Measurements from ENCODE around the gene EVPLL. TPM values are rescaled to one million over a fixed set of nuclear protein-coding genes. Genes with fewer than 3 reads are reported as not detected.
A peak's percentile ranks its signal among the peaks of the same experiment; 100 is the strongest.
"Not testable (repeated sequence)": the region's sequence is repeated elsewhere in the genome, so short reads cannot be mapped to it uniquely, and the experiment has no call there.

The EVPLL gene
- total RNA-seq, 2 experiments from 2014 or later: not detected

- CTCF ChIA-PET (ENCODE audit: unreplicated experiment); POLR2A ChIA-PET; H3K9me3 ChIP-seq (ENCODE audit: low read length); H4K20me1 ChIP-seq (ENCODE audit: insufficient read depth, low read length); H3K36me3 ChIP-seq (ENCODE audit: insufficient read depth, low read length); intact Hi-C loops (cut with micrococcal nuclease; ENCODE audit: unreplicated experiment); H3K79me2 ChIP-seq (ENCODE audit: insufficient read depth, low read depth, low read length); H3K9me2 ChIP-seq (ENCODE audit: insufficient read depth, low read length): not testable (repeated sequence)
- peak; percentile 31 for DNase-seq (ENCODE audit: low spot score)
- Histone ChIP-seq H3K4me3 (ENCODE audit: low read depth, low read length, poor library complexity, severe bottlenecking) (peak overlapping the region; percentile 82), H3K27ac (ENCODE audit: low read depth, low read length, poor library complexity, severe bottlenecking) (peak overlapping the region; percentile 79), H2AFZ (ENCODE audit: low read length) (peak overlapping the region; percentile 64; the same call in 1 of the 2 replicates), H3K4me1 (ENCODE audit: insufficient read depth, low read length, poor library complexity, severe bottlenecking) (peaks cover 16% of the 10 kb centered on the region), H3K4me2 (ENCODE audit: low read length) (peak overlapping the region; percentile 64)
- BruUV-seq (replicated peaks): TSS peak; percentile 65
Measured at GRCh38 chr17:18411377-18411864, 33.8 kb downstream of the EVPLL start.

- peak overlapping the region; percentile 82 for H3K4me3 ChIP-seq (ENCODE audit: low read depth, low read length, poor library complexity, severe bottlenecking)
- H3K36me3 ChIP-seq (ENCODE audit: insufficient read depth, low read length); H3K79me2 ChIP-seq (ENCODE audit: insufficient read depth, low read depth, low read length); CTCF ChIA-PET (ENCODE audit: unreplicated experiment); intact Hi-C loops (cut with micrococcal nuclease; ENCODE audit: unreplicated experiment); H3K9me3 ChIP-seq (ENCODE audit: low read length); BruUV-seq (replicated peaks); H4K20me1 ChIP-seq (ENCODE audit: insufficient read depth, low read length); DNase-seq (ENCODE audit: low spot score); POLR2A ChIA-PET; H3K9me2 ChIP-seq (ENCODE audit: insufficient read depth, low read length): not testable (repeated sequence)
- 0 out of 2 replicates have a peak overlapping the region, but pooled peaks have one; percentile 64 for H3K4me2 ChIP-seq (ENCODE audit: low read length)
- peak overlapping the region; percentile 79 for H3K27ac ChIP-seq (ENCODE audit: low read depth, low read length, poor library complexity, severe bottlenecking)
- peaks cover 16% of the 10 kb centered on the region for H3K4me1 ChIP-seq (ENCODE audit: insufficient read depth, low read length, poor library complexity, severe bottlenecking)
- peak overlapping the region; percentile 64; the same call in 1 of the 2 replicates for H2AFZ ChIP-seq (ENCODE audit: low read length)
Measured at GRCh38 chr17:18412001-18412538, 34.5 kb downstream of the EVPLL start.

- intact Hi-C loops (cut with micrococcal nuclease; ENCODE audit: unreplicated experiment); H3K9me2 ChIP-seq (ENCODE audit: insufficient read depth, low read length); DNase-seq (ENCODE audit: low spot score); BruUV-seq (replicated peaks); H3K27ac ChIP-seq (ENCODE audit: low read depth, low read length, poor library complexity, severe bottlenecking); CTCF ChIA-PET (ENCODE audit: unreplicated experiment); H3K4me3 ChIP-seq (ENCODE audit: low read depth, low read length, poor library complexity, severe bottlenecking); H3K9me3 ChIP-seq (ENCODE audit: low read length); H3K79me2 ChIP-seq (ENCODE audit: insufficient read depth, low read depth, low read length); H3K4me1 ChIP-seq (ENCODE audit: insufficient read depth, low read length, poor library complexity, severe bottlenecking); H2AFZ ChIP-seq (ENCODE audit: low read length); H4K20me1 ChIP-seq (ENCODE audit: insufficient read depth, low read length); POLR2A ChIA-PET; H3K36me3 ChIP-seq (ENCODE audit: insufficient read depth, low read length); H3K4me2 ChIP-seq (ENCODE audit: low read length): not testable (repeated sequence)
Measured at GRCh38 chr17:18421521-18421920, 43.9 kb downstream of the EVPLL start.

- H3K9me3 ChIP-seq (ENCODE audit: low read length); BruUV-seq (replicated peaks); H3K4me3 ChIP-seq (ENCODE audit: low read depth, low read length, poor library complexity, severe bottlenecking); CTCF ChIA-PET (ENCODE audit: unreplicated experiment); intact Hi-C loops (cut with micrococcal nuclease; ENCODE audit: unreplicated experiment); POLR2A ChIA-PET; DNase-seq (ENCODE audit: low spot score); H3K9me2 ChIP-seq (ENCODE audit: insufficient read depth, low read length); H3K79me2 ChIP-seq (ENCODE audit: insufficient read depth, low read depth, low read length); H2AFZ ChIP-seq (ENCODE audit: low read length); H3K4me2 ChIP-seq (ENCODE audit: low read length); H3K27ac ChIP-seq (ENCODE audit: low read depth, low read length, poor library complexity, severe bottlenecking); H3K4me1 ChIP-seq (ENCODE audit: insufficient read depth, low read length, poor library complexity, severe bottlenecking); H3K36me3 ChIP-seq (ENCODE audit: insufficient read depth, low read length); H4K20me1 ChIP-seq (ENCODE audit: insufficient read depth, low read length): not testable (repeated sequence)
Measured at GRCh38 chr17:18422464-18422863, 44.9 kb downstream of the EVPLL start.

DNA sequence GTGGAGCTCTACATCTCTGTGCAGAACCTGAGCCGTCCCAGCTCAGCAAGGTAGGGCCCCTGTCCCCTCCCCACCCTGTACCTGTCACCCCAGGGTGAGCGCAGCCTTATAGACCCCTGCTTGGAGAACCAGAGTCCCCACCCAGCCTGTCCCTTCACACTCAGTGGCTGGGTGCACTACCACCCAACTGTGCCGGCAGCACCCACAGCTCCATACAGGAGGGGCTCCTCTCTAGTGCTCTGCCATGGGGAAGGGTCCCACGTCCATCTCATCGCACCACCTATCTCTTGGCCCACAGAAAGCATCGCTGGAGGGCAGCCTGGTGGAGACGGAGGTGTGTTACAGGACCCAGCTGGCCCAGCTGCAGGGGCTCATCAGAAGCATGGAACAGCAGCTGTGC, 45.4 kb downstream of the EVPLL start:
- H3K36me3 ChIP-seq (ENCODE audit: insufficient read depth, low read length); H4K20me1 ChIP-seq (ENCODE audit: insufficient read depth, low read length); H3K79me2 ChIP-seq (ENCODE audit: insufficient read depth, low read depth, low read length); H3K4me2 ChIP-seq (ENCODE audit: low read length); H3K27ac ChIP-seq (ENCODE audit: low read depth, low read length, poor library complexity, severe bottlenecking); H2AFZ ChIP-seq (ENCODE audit: low read length); H3K4me3 ChIP-seq (ENCODE audit: low read depth, low read length, poor library complexity, severe bottlenecking); intact Hi-C loops (cut with micrococcal nuclease; ENCODE audit: unreplicated experiment); DNase-seq (ENCODE audit: low spot score); H3K9me2 ChIP-seq (ENCODE audit: insufficient read depth, low read length); POLR2A ChIA-PET; H3K9me3 ChIP-seq (ENCODE audit: low read length); H3K4me1 ChIP-seq (ENCODE audit: insufficient read depth, low read length, poor library complexity, severe bottlenecking); CTCF ChIA-PET (ENCODE audit: unreplicated experiment); BruUV-seq (replicated peaks): not testable (repeated sequence)

DNA sequence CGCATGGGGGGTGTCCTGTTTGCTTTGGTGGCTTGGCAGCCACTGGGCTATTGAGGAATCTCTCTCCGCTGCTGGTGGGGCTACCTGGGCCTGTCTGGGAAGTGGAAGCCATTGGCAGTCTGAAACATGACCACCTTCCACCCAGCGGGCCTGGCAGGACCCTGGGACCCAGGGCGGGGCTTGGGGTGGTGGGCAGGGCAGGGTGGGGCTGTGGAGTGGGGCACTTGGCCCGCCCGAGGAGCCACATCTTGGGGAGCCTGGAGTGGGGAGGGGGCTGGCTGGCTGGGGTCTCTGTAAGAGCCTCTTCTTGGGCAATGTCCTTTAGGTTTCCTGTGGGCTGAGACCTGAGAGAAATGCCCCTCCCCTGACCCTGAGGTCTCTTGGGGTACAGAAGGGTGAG, 48.0 kb downstream of the EVPLL start:
- H2AFZ ChIP-seq (ENCODE audit: low read length); BruUV-seq (replicated peaks); H3K4me3 ChIP-seq (ENCODE audit: low read depth, low read length, poor library complexity, severe bottlenecking); CTCF ChIA-PET (ENCODE audit: unreplicated experiment); intact Hi-C loops (cut with micrococcal nuclease; ENCODE audit: unreplicated experiment); H3K4me1 ChIP-seq (ENCODE audit: insufficient read depth, low read length, poor library complexity, severe bottlenecking); POLR2A ChIA-PET; H3K9me3 ChIP-seq (ENCODE audit: low read length); H3K36me3 ChIP-seq (ENCODE audit: insufficient read depth, low read length); DNase-seq (ENCODE audit: low spot score); H4K20me1 ChIP-seq (ENCODE audit: insufficient read depth, low read length); H3K27ac ChIP-seq (ENCODE audit: low read depth, low read length, poor library complexity, severe bottlenecking); H3K79me2 ChIP-seq (ENCODE audit: insufficient read depth, low read depth, low read length); H3K9me2 ChIP-seq (ENCODE audit: insufficient read depth, low read length); H3K4me2 ChIP-seq (ENCODE audit: low read length): not testable (repeated sequence)

DNA sequence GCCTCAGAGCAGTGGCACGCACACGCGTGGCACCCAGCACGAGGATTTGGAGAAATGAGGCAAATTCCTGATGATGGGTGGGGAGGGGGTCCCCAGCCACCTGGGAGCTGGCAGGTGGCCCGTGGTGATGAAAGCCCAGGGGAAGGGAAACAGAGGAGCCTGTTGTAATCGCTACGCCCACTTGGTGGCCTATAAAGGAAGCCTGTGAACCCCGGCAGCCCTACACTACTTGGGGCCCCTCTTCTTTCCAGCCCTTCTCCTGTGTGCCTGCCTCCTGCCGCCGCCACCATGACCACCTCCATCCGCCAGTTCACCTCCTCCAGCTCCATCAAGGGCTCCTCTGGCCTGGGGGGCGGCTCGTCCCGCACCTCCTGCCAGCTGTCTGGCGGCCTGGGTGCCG, 49.1 kb downstream of the EVPLL start:
- CTCF ChIA-PET (ENCODE audit: unreplicated experiment); H3K4me1 ChIP-seq (ENCODE audit: insufficient read depth, low read length, poor library complexity, severe bottlenecking); BruUV-seq (replicated peaks); H3K9me2 ChIP-seq (ENCODE audit: insufficient read depth, low read length); H3K4me3 ChIP-seq (ENCODE audit: low read depth, low read length, poor library complexity, severe bottlenecking); H3K36me3 ChIP-seq (ENCODE audit: insufficient read depth, low read length); H3K9me3 ChIP-seq (ENCODE audit: low read length); H3K79me2 ChIP-seq (ENCODE audit: insufficient read depth, low read depth, low read length); H2AFZ ChIP-seq (ENCODE audit: low read length); DNase-seq (ENCODE audit: low spot score); H4K20me1 ChIP-seq (ENCODE audit: insufficient read depth, low read length); H3K4me2 ChIP-seq (ENCODE audit: low read length); H3K27ac ChIP-seq (ENCODE audit: low read depth, low read length, poor library complexity, severe bottlenecking); POLR2A ChIA-PET; intact Hi-C loops (cut with micrococcal nuclease; ENCODE audit: unreplicated experiment): not testable (repeated sequence)

Data from OCI-LY7 (cell line).